GM18502 (cell line): ENCODE data around the gene LTK.

Source experiments
- ATAC-seq: cut with Tn5 transposase; IDR thresholded peaks from one replicate; pipeline ENCODE4 v1.9.1; 2021; ENCODE audit warnings: mild to moderate bottlenecking; ENCODE audit not compliant: unreplicated experiment, poor library complexity

LTK gene

GRCh38 chr15:41535544-41535943 lies 21.9 kb upstream of the LTK start:
- no peak for ATAC-seq

DNA sequence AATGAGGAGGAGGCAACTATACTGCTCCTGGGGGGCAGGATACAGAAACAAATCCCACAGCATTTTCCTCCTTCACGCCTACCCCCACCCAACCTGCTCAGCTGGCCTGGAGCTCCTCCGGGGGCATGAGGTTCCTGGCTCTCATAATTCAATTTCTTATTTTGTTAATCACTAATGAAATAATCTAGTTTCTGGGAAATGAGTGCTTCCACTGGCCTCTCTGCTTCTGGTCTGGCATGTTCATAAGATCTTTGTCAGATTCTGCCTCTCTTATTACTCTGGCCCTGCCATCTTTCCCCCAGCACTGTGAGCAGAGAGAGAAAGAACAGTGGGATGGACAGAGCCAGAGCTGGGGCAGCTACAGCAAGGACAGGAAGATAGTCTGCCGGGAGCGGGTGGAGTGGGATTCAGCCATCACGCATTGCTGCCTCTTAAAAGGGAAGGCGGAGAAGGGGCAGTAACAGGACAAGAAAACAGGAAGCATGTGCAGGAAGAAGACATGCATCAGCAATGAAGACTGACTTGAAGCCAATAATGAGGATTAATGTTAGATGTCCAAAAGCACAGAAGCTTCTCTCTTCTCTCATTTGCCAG lies 16.8 kb upstream of the LTK start:
- ATAC-seq = no peak

DNA sequence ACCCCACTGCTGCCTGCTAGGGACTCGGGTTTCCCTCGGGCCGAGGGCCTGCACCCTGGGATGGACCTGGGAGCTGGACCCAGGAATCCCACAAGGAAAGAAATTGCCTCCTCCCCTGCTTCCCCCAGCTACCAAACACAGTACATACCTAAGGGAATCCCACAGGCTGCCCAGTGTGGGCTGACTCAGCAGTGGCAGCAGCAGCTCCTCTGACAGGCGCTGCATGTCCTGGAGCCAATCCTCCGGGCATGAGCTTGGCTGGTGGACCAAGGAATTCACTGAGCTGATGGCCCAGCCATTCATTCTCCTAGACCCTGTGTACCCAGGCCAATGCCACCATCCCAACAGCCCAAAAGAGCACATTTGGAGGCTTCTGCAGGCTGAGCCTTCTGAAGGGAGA lies 9.5 kb upstream of the LTK start:
- no peak for ATAC-seq

DNA sequence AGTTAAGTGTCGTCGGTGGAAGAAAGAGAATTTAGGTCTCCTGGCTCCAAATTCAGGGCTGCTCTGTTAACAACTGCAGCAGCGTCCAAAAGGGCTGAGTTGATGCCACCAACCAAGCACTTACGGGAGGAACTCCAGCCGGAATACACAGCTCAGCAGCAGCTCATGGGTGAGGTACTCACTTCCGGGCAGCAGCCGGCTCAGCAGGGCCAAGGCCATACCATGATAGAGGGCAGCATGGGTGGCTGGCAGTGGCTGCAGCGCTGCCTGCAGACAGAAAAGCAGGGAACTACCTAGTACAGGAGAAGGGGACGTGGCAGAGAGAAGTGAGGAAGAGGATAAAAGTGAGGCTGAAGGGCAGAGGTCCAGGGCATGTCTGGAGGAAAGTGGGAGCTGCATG lies 8.0 kb upstream of the LTK start:
- no peak for ATAC-seq

DNA sequence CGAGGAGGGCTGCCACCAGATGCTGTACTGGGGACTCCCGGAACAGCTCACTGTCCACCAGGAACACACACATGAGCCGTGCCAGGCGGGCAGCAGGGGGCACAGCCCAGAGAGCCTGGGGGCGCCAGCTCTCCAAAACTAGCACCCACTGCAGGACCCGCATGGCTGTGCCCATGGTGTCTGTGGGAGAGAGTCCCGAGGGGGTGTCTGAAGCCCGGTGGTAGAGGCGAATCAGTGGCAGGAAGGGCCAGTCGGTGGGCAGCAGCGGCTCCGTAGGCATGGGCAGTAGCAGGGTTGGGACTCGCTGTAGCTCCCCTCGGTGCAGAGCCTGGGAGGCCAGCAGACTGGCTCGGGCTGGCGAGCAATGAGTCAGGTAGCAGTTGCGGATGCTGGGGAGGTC lies 7.0 kb upstream of the LTK start:
- no peak for ATAC-seq

GRCh38 chr15:41517895-41518449 lies 4.3 kb upstream of the LTK start:
- ATAC-seq = no peak

DNA sequence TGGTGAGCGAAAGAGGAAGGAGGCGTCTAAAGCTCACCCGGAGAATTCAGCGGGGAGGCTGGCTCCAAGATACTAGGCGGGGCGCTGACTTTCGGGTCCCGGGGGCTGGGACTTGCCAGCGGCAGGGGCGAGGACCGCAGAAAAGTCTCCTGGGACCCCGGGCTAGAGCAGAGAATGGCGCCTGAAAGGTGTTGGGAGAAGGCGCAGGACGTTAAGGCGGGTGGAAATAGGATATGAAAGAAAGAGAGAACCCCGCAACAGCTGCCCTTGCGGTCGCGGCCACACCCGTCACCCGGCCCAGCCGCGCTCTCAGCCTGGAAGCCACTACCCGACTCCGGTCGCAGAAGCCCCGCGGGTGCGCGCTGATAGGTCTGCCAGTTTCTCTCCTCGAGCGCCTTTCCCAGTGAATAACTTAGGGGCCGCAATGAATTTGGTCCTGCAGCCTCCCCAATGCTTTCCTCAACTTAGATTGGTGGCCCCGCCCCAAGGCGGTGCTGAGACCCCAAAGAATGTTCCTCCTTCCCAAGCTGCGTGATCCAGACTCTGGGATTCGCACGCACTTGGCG lies 604 bp downstream of the LTK start:
- ATAC-seq = no peak

DNA sequence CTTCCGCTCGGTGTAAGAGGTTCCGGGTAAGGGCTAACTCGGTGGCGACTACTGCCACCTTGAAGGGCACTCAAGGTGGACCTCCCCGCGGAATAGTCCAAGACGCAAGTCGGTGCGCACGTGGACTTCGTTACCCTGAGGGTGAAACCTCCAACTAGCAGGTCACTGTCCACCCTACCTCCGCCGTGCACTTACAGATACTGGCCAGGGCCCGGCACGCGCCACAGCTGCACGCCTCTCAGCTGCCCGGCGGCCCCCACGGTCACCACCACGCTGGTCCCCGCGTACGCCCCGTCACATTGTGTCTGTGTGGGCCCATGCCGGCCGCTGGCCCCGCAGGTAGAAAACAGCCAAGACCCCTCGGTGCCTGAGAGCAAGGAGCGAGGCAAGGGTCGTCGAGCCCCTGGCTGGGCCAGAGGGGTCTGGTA lies 1.1 kb downstream of the LTK start:
- no peak for ATAC-seq

GRCh38 chr15:41511899-41512369 lies 1.7 kb downstream of the LTK start:
- no peak for ATAC-seq

DNA sequence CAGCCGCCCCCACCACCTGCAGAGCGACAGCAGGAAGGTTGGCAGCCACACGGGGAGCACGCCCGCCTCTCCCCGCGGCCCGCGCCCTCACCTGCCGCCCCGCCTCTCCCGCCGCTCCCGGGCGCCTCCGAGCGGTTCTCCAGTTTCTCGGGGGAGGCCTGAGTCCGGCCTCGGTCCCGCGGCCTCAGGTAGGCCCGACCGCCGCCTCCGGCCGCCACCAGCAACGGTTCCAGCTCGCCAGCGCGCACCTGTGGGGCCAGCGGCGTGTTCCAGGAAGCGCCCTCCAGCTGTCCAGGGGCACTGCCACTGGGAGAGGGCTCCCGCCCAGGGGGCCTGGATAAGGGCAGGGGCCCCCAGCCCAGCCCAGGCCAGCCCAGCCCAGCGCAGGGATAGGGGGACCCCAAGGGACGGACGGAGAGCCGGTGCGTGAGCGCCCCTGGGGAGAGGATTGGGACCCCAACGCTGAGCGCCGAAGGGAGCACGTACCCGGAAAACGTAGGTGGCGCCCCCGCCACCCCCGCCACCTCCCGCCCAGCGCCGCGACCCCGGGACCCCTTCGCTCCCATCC lies 2.2 kb downstream of the LTK start:
- ATAC-seq = no peak

GRCh38 chr15:41510728-41511127 lies 2.9 kb downstream of the LTK start:
- ATAC-seq = no peak

- ATAC-seq = no peak
Measured at GRCh38 chr15:41507820-41508290, 5.8 kb downstream of the LTK start.

GRCh38 chr15:41506796-41507341 lies 6.8 kb downstream of the LTK start:
- no peak for ATAC-seq

DNA sequence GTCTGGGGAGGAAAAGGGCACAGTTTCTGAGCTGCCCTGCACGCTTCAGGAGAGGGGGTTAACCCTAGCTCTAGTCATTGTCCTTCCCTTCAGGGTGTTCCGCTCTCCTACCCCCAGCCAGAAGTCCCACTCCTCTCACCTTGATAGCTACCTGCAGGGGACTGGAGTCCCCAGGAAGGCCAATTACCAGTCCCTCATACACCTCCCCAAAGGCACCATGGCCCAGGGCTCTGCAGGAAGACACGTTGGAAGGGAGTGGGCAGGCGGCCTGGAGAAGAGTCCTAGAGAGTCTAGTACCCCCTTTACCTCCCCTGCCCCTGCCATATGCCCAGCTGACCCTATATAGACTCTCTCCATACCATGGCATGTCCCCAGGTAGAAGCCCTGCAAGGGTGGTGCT lies 7.9 kb downstream of the LTK start:
- ATAC-seq = no peak

- ATAC-seq = no peak
Measured at GRCh38 chr15:41504751-41505492, 8.7 kb downstream of the LTK start.

- no peak for ATAC-seq
Measured at GRCh38 chr15:41503669-41504010, 10.0 kb downstream of the LTK start.

GRCh38 chr15:41502795-41503668 lies 10.6 kb downstream of the LTK start:
- no peak for ATAC-seq

DNA sequence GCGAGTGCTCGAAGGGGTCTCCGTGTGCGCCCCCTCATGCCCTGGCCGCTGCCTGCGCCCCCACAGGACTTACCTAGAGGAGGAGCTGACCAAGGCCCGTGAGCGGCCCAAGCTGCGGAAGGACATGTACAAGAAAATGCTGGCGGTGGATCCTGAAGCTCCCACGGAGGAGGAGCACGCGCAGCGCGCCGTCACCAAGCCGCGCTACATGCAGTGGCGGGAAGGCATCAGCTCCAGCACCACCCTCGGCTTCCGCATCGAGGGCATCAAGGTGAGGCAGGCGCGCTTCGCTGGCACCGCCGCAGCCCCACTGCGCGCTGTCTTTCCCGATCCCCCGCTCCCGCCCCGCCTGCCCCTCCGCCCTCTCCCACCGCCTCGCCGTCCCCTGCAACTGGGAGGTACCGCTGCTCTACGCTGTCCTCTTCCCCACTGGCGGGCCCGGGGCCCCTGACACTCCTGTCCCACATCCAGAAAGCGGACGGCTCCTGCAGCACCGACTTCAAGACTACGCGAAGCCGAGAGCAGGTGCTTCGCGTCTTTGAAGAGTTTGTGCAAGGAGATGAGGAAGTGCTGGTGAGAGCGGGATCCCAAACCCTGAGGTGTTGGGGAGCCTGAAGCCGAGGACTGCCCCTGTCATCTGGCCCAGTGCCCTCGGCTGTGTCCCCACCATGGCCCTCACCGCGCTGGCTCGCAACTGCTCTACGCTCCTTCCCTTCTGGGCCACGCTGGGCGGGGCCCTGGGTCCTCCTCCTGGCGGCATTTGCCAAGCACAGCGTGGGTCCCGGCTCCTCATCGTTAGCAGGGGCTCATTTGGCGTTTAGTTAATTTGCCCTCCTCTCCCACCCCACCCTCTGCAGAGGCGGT lies 11.5 kb downstream of the LTK start:
- no peak for ATAC-seq
